Tibial artery (tissue), 4 donors: Measurements from ENCODE around the gene DPRX.

Experiments used
- DNase-seq, 2 donors: peaks; one replicate each; pipeline ENCODE4 v3.0.0-alpha.2; 2019
- H3K27ac ChIP-seq, 2 donors: fragments of 200-600 bp; sonication (generic) in 1 of 2; 1 replicate in 1 of 2; 2 replicates in 1 of 2; pipeline ENCODE4 v1.5.1; 2018 to 2019; ENCODE audit warnings: mild to moderate bottlenecking in 1 of 2
- H3K27me3 ChIP-seq, 2 donors: fragments of 200-600 bp; sonication (generic) in 1 of 2; one replicate each; pipeline versions ENCODE4 v1.5.1 to v1.6.0; 2016 to 2019
- H3K36me3 ChIP-seq, 3 donors: fragments of 200-600 bp; sonication (generic) in 2 of 3; one replicate each; pipeline ENCODE4 v1.5.1; 2016 to 2019; ENCODE audit warnings: mild to moderate bottlenecking in 2 of 3
- H3K4me1 ChIP-seq, 4 donors: fragments of 200-600 bp; sonication (generic) in 2 of 4; 1 replicate in 3 of 4; 2 replicates in 1 of 4; pipeline ENCODE4 v1.5.1; 2016 to 2019
- H3K4me3 ChIP-seq, 2 donors: fragments of 200-600 bp; sonication (generic) in 1 of 2; 1 replicate in 1 of 2; 2 replicates in 1 of 2; pipeline ENCODE4 v1.5.1; 2018 to 2019; ENCODE audit warnings: mild to moderate bottlenecking in 2 of 2
- H3K9me3 ChIP-seq, 3 donors: fragments of 200-600 bp; sonication (generic) in 1 of 3; one replicate each; pipeline ENCODE4 v1.5.1; 2016 to 2019
- CTCF ChIP-seq, 2 experiments: fragments of 200-600 bp in 1 of 2; fragments of 450-650 bp in 1 of 2; IDR thresholded peaks; one replicate each; pipeline ENCODE4 v1.5.1; 2017 to 2019; ENCODE audit warnings: antibody characterized with exemption in 2 of 2, mild to moderate bottlenecking in 1 of 2, moderate library complexity in 1 of 2
- intact Hi-C: fragments of 100-400 bp; cut with DNase I; formaldehyde crosslinking; loops from one replicate; pipeline ENCODE4 v1.15.0; 2023; ENCODE audit warnings: low total_unique reads

DPRX gene

GRCh38 chr19:53647350-53647749 lies 15.6 kb downstream of the DPRX start:
- no peak for DNase-seq
- no peak for TF ChIP-seq CTCF (IDR thresholded peaks at IDR 0.05)
- H3K4me3 ChIP-seq: no peak overlapping the region
- H3K9me3 ChIP-seq: peaks cover 0 to 19% (median 12%) of the 10 kb centered on the region in 3 donors
- no peak overlapping the region for H3K27ac ChIP-seq
- H3K27me3 ChIP-seq: no peaks in the 10 kb centered on the region
- H3K36me3 ChIP-seq: no peaks in the 10 kb centered on the region
- intact Hi-C loops: loop anchor here (5.0 kb wide), 1 partner anchor 140 kb away; no protein-coding TSS in a partner anchor
- no peaks in the 10 kb centered on the region for H3K4me1 ChIP-seq

DNA sequence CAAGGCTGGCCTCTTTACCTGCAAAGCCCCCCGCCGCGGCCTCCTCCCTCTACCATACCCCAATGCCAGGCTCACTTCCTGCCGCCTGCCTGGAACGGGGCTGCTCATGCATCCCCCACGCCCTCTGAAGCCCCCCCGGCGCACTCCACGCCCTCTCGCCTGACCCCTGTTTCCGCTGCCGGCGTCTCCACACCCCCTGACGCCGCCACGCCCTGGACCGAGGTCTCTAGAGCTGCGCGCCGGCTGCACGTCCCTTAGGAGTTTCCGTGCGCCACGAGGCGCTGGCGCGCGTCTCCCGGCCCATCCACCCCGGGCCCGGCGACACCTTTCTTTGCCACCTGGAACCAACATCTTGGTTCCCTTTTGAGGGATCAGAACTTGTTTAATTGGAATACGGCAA lies 16.0 kb downstream of the DPRX start:
- DNase-seq: no peak
- H3K36me3 ChIP-seq: no peaks in the 10 kb centered on the region
- H3K27me3 ChIP-seq: no peaks in the 10 kb centered on the region
- peaks cover 0 to 19% (median 12%) of the 10 kb centered on the region in 3 donors for H3K9me3 ChIP-seq
- no peak overlapping the region for H3K27ac ChIP-seq
- H3K4me3 ChIP-seq: no peak overlapping the region
- no peaks in the 10 kb centered on the region for H3K4me1 ChIP-seq
- TF ChIP-seq CTCF (IDR thresholded peaks at IDR 0.05): no peak
- intact Hi-C loops: loop anchor here (5.0 kb wide), 1 partner anchor 140 kb away; no protein-coding TSS in a partner anchor

GRCh38 chr19:53649746-53650593 lies 18.2 kb downstream of the DPRX start:
- Histone ChIP-seq H3K27ac (no peak overlapping the region), H3K4me3 (no peak overlapping the region), H3K36me3 (no peaks in the 10 kb centered on the region), H3K9me3 (peaks cover 0 to 19% (median 12%) of the 10 kb centered on the region in 3 donors), H3K27me3 (no peaks in the 10 kb centered on the region), H3K4me1 (no peaks in the 10 kb centered on the region)
- no peak for DNase-seq
- no peak for TF ChIP-seq CTCF (IDR thresholded peaks at IDR 0.05)
- intact Hi-C loops: loop anchor here (5.0 kb wide), 1 partner anchor 143 kb away; no protein-coding TSS in a partner anchor

DNA sequence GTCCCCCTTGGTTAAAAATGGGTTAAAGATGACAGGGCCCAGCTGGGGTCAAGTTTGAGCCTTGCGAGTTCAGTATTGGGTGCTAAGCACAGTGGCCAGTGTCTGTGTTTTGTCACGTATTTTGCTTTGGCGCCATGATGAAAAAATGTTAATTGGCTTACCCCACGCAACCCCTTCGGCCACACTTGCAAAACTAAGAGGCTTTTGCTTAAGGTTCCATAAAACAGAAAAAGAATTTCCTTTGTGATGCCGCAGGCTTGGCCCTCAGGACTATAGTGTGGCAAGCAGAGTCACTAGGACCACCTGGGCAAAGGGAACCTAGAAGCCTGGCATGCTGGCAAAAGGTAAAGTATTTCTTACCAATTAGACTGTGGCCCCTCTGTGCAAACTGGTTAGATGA lies 20.7 kb downstream of the DPRX start:
- Histone ChIP-seq H3K27me3 (no peaks in the 10 kb centered on the region), H3K4me1 (no peaks in the 10 kb centered on the region), H3K9me3 (peaks cover 0 to 19% (median 12%) of the 10 kb centered on the region in 3 donors), H3K4me3 (no peak overlapping the region), H3K27ac (no peak overlapping the region), H3K36me3 (no peaks in the 10 kb centered on the region)
- no peak for DNase-seq
- TF ChIP-seq CTCF (IDR thresholded peaks at IDR 0.05): no peak
- intact Hi-C loops: no loop called here

DNA sequence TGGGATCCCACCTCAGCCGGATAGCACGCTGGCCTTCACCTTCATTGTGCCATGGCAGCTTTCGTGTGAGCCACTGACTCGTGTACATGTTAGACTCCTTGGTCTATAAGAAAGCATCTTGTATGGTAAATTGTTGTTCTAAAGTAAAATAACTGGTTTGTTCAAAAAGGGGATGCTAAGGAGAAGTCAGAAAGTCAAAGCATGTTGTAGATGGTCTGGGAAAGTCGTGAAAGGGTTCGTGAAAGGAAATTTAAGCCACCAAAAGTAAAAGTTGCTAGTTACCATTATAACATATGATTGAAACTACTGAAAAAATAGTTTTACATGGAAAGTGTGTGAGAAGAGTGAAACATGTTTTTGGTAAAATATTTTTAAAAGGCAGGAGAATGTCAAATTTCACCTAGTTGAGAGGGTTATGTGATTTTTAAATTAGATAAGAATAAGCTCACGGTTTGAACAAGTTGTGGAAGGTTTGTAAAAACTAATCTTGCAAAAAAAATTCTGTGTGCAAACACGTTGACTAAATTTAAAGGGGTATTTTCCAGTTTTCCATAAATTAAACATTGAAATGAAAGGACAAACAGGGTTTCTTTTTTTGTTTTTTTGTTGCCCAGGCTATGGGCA lies 23.4 kb downstream of the DPRX start:
- no peaks in the 10 kb centered on the region for H3K4me1 ChIP-seq
- H3K27me3 ChIP-seq: no peaks in the 10 kb centered on the region
- no peak overlapping the region for H3K4me3 ChIP-seq
- no peaks in the 10 kb centered on the region for H3K9me3 ChIP-seq
- intact Hi-C loops: no loop called here
- H3K27ac ChIP-seq: no peak overlapping the region
- no peaks in the 10 kb centered on the region for H3K36me3 ChIP-seq
- TF ChIP-seq CTCF (IDR thresholded peaks at IDR 0.05): no peak
- DNase-seq: no peak
